Erythroblast (primary cell): Measurements from ENCODE around the gene HLA-DPB1.

Experiments used
- DNase-seq, 2 experiments: peaks; one replicate each; lab custom pipeline; 2025; lab: John Stamatoyannopoulos, UW
- GATA1 ChIP-seq: IDR thresholded peaks from 2 replicates; pipeline ENCODE4 v1.6.1; 2011; ENCODE audit warnings: low read depth, mild to moderate bottlenecking, control low read depth, low read length, moderate library complexity
- POLR2A ChIP-seq: IDR thresholded peaks from 2 replicates; pipeline ENCODE4 v1.6.1; 2011; ENCODE audit warnings: mild to moderate bottlenecking, low read length

Gene HLA-DPB1

DNA sequence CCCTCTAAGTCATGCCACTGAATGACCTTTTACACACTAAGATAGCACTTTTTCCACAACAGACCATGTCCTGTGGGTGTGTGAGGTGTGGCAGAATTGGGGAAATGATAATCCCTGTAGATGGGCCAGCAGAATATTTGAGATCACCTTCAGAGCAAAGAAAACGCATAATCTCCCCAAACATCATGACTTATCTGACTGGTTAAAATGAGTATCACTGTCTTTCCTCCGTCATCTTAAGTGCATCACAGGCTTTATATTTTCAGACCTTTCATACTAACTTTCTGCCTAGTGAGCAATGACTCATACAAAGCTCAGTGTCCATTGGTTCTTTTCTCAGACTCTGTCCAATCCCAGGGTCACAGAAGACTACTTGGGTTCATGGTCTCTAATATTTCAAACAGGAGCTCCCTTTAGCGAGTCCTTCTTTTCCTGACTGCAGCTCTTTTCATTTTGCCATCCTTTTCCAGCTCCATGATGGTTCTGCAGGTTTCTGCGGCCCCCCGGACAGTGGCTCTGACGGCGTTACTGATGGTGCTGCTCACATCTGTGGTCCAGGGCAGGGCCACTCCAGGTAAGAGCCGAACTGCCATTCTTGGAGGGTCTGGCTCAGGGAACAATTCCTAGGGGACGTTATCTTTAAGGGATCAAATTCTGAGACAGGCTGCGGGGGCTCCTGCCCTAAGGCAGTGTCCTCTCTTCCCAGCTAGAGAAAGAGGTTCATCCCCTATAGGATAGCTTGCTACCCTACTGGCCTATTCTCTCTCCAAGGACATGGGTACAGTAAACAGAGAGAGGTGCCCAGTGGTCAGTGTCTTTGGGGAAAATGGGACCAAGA, at the start of gene HLA-DPB1:
HLA-DPB1 (plus strand) TSS at position 423 of the 838 bp plus-strand sequence; CDS start at position 475, 52 bp downstream.
- DNase-seq: peak; percentile 40 to 62
- TF ChIP-seq POLR2A: no peak
- TF ChIP-seq GATA1: no peak

DNA sequence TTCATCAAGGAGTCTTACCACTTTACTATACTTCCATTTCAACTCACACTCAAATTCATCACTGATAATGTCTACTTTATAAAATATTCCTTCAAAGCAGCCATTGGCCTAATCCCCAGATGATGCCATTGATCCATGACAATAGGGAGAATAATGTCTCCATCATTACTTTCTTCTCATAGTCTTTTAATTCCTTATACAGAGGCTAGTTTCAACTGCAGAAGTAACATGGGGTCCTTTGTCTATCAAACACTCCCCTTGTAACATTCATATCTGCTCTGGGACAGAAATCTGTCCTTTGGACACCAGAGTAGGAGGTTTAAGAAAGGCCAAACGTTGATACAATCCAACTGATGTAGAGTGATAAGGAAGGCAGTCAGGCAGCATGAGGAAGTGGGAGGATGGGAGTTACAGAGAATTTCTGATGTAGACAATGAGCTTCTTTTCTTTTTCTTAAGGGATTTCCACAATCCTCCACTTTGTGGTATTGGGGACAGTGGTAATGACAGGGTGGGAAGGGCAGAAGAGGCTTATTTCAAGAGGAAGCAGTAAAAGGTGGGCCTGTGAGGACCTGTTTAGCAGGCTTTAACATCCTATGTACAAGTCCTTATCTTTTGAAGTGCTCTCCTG, 47.5 kb upstream of the HLA-DPB1 start:
- DNase-seq: no peak
- no peak for TF ChIP-seq POLR2A
- no peak for TF ChIP-seq GATA1

DNA sequence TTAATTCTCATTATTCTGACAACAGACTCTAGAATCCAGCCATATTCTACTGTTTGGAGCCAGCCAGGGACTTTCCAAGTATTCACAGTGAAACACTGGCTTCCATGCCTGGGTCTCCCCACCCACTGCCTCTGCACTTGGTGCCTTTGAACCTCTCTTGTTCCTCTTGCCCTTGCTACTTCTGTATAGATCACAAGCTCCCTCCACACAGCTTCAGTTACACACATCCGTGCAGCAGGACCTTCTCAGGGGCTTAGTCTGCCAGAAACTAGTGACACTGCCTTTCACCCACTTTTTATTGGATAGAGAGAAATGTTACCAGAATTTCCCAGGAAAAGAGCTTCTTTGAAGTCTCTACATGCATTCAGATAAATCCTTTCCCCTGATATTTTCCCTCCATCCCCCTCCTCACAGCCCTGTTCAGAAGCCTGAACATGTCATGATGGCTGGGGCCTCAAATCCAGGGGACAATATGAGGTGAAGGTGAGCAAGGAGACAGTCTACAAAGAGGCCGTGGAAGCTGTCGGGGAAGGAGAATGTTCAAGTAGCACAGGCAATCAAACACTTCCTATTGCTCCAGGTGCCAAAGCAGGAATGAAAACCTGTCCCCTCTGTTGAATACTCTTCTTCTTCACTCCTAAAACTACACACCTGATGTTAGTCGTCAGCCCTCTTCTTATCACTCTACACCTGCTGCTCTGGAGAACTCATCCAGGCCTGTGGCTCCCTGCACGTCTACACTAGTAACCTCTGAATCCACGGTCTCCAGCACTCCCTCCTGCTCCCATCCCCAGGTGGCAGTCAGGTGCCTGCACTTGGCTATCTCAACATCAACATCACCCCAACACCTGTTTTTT, 46.2 kb upstream of the HLA-DPB1 start:
- TF ChIP-seq POLR2A (no peak), GATA1 (no peak)
- no peak for DNase-seq

DNA sequence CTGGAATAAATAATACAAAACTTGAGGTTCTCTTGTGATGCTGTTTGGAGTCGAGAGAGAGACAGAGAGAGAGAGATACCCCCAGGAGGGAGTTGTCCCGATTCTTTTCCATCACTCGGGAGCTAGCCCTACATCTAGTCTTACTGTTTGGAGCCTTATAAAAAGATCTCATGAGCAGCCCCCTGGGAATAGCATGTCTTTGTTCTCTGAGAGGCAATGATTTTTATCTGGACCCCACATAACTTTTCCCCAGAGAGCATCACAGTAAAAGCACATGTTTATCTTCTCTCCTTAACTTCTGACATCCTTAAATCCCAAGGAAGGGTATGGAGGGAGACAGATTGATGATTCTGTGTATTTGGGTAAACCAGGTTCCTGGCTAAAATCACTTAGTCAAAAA, 45.5 kb upstream of the HLA-DPB1 start:
- no peak for TF ChIP-seq GATA1
- no peak for TF ChIP-seq POLR2A
- DNase-seq: no peak

DNA sequence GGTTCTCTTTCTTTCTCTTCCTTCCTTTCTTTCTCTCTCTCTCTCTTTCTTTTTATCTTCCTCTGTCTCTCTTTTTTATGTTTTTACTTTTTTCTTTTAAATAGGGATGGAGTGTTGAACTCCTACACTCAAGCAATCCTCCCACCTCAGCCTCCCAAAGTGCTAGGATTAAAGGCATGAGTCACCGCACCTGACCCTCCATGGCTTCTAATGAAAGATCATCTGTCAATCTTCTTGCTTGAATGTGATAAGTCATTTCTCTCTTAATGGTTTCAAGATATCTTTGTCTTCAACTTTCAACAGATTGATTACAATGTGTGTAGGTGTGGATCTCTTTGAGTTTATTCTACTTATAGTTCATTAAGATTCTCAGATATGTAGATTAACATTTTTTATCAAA, 41.2 kb upstream of the HLA-DPB1 start:
- DNase-seq: no peak
- TF ChIP-seq GATA1: no peak
- no peak for TF ChIP-seq POLR2A

DNA sequence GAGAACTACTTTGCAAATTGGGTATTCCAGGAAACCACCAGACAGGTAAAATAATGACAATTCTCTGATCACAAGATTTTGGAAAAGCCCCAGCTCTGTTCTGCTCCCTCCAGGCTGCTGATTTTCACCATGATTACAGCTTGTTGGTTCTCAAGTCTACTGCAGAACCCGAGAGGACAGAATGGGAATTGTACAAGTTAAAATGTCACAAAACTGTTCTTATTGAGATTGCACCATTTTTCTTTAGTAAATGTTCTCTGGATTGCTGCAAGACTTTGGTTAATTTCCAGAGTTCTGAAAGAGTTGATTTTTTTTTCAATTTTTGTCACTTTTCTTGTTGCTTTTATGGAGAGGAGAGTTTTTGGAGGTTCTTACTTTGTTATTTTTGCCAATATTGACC, 39.3 kb upstream of the HLA-DPB1 start:
- no peak for TF ChIP-seq POLR2A
- no peak for TF ChIP-seq GATA1
- DNase-seq: no peak

DNA sequence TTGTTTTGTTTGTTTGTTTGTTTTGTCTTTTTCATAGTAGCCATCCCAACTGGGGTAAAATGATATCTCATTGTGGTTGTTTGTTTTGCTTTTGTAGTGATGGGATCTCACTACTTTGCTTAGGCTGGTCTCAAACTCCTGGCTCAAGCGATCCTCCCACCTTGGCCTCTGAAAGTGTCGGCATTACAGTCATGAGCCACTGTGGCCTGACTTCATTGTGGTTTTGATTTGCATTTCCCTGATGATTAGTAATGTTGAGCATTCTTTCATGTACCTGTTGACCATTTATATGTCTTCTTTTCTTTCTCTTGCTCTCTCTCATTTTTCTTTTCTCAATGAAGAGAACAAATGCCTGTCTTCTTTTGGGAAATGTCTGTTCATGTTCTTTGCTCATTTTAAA, 35.6 kb upstream of the HLA-DPB1 start:
- TF ChIP-seq GATA1 (no peak), POLR2A (no peak)
- DNase-seq: no peak

DNA sequence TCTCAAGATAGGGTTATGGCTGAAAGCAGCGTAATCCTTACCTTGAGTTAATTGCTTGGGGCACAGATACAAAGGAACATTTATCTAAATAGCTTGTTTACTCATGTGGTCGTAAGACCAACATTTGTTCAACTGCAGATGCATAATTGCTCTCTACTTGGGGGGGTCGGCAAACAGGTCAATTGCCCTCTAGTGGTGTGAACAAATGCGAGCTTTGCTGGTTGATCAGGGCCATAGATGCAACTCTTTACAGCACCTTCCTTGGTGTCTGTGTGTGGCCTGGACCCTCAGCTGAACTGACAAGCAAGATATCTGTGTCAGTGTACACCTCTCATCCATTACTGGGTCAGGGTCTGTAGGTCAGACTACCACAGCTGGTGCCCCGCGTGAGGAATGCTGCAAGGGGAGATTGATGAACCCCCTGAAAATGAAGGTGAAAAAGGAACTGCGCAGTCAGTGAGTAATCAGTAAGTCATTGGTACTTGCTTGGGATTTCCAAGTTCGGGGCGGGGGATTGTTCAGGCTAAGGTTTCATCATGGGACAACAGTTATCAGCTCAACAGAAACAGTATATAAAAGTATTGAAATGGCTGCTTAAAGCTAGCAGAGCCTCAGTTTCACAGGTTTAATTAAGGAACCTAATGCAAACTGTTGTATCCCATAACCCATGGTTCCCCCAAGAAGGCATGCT, 26.3 kb upstream of the HLA-DPB1 start:
- TF ChIP-seq POLR2A: no peak
- TF ChIP-seq GATA1: no peak
- no peak for DNase-seq

DNA sequence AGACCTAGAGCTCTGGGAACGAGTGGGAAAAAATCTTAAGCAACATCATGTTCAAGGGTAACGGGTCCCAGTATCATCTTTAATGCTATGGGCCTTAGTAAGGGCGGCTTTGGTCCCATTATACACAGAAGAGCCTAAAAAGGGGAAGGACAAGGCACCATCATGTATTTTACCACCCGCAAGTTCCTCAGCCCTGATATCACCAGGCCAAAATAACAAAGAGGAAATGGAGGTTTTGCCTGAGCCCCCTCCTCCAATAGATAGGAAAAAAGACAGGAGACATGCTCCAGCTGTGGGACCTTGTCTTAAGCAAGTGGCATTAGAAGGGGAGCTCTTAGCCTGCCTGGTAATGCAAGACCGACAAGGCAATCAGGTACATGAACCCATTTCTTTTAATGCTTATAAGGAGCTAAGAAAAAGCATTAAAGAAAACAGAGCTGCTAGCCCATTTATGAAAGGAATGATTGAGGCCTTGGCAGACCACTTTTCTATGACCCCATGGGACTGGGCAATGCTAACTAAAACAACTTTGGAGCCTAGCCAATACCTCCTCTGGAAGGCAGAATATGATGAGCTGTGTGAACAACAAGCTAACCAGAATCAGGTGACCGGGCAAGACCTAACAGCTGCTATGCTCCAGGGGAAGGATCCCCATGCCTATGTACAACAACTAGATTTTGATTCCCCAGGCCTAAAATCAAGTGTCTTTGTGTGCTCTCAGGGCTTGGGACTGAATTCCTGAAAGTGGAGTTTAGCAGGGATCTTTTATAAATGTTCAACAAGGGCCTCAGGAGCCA, 25.6 kb upstream of the HLA-DPB1 start:
- DNase-seq: no peak
- TF ChIP-seq GATA1 (no peak), POLR2A (no peak)

DNA sequence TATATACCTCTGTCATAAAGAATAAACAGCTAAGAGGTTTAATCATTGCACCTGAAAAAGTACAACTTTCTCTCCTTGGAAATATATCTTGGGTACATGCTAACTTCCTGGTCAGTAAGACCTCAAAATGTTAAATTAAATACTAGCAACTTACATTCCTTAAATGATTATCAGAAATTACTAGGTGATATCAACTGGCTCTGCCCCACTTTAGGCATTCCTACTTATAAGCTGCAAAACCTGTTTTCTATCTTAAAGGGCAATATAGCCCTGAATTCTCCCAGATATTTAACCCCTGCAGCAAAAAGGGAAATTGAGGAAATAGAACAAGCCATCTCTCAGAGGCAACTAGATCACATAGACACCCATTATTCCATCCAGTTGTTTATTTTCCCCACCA, 23.2 kb upstream of the HLA-DPB1 start:
- no peak for DNase-seq
- TF ChIP-seq POLR2A (no peak), GATA1 (no peak)

DNA sequence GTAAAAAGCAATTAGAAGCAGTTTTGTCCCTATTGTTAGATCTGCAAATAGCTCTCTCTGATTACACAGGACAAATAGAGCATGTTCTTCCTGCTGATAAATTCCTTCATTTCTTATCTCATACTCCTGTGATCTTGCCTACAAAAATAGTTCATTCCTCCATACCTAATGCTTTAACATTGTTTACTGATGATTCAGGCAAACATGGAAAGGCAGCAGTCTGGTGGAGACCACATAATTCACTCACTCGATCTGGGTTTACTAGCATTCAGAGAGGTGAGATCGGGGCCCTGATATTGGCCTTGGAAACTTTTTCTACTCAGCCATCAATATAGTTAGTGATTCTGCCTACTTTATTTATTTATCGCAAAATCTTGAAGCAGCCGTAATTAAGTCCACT, 22.6 kb upstream of the HLA-DPB1 start:
- no peak for DNase-seq

DNA sequence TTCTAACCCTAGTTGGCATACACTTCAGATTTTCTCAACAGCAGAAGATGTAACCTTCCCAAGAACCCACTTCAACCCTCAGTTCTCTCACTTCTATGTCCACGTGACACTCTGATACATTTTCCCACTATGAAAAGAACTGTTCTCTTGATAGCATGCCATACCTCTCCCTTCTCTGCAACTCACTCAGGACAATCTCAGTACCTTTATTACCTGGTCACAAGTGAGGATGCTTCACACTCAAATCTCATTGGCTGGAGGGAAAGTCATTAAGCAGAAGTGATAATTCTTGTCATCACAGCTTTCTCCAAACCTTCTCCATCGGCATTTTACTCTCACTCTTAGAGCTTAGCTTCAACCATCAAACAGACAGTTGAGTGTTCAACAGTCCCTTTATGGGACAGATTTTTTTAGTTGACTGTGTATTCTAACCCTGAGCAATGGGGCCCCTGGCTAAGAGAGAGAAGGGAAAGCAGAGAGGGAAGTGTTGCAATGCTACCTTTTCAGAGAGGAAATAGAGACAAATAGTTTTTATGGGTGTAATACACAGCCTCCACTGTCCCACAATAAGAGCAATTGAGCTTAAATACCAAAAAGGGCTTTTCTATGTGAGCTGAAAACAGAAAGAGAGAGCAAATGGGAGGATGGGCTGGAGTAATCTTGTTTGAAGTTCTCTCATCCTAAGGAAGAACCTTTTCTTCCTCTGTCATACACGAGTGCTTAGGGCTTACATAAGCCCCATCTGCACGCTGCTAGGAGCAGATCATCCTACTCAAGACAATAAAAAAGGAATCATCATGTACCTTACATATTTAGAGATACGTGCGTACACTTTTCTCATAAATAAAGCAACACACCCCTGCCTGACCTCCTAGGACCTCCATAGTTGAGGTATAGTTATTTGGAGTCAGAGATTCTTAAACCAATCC, 18.3 kb upstream of the HLA-DPB1 start:
- no peak for DNase-seq
- TF ChIP-seq GATA1 (no peak), POLR2A (no peak)

More for the DNA sequence above, 22.6 kb upstream of the HLA-DPB1 start:
- TF ChIP-seq GATA1 (no peak), POLR2A (no peak)
